Osteocyte (in vitro differentiated cells): Measurements from ENCODE around the gene CBLL2. TPM values are rescaled to one million over a fixed set of nuclear protein-coding genes. Genes with fewer than 3 reads are reported as not detected.

Source experiments
- DNase-seq: peaks from one replicate; pipeline ENCODE4 v3.0.0; 2021; ENCODE audit warnings: mixed read lengths; ENCODE audit not compliant: unreplicated experiment; ENCODE audit errors: extremely low spot score
- H3K27ac Mint-ChIP-seq: one replicate; pipeline ENCODE4 v1.8.0; 2021; ENCODE audit warnings: mild to moderate bottlenecking, mixed read lengths; ENCODE audit not compliant: unreplicated experiment
- H3K27me3 Mint-ChIP-seq: one replicate; pipeline ENCODE4 v1.8.0; 2021; ENCODE audit warnings: mixed read lengths; ENCODE audit not compliant: unreplicated experiment
- H3K36me3 Mint-ChIP-seq: one replicate; pipeline ENCODE4 v1.8.0; 2021; ENCODE audit warnings: mixed read lengths; ENCODE audit not compliant: unreplicated experiment
- H3K4me1 Mint-ChIP-seq: one replicate; pipeline ENCODE4 v1.8.0; 2021; ENCODE audit warnings: mixed read lengths; ENCODE audit not compliant: unreplicated experiment
- H3K4me3 Mint-ChIP-seq: one replicate; pipeline ENCODE4 v1.8.0; 2021; ENCODE audit warnings: mild to moderate bottlenecking, moderate library complexity, mixed read lengths; ENCODE audit not compliant: unreplicated experiment
- H3K9me3 Mint-ChIP-seq: one replicate; pipeline ENCODE4 v1.8.0; 2021; ENCODE audit warnings: mixed read lengths; ENCODE audit not compliant: unreplicated experiment
- CTCF ChIP-seq: fragments of 200-600 bp; sonication (generic); IDR thresholded peaks from 2 replicates; pipeline ENCODE4 v1.5.0; 2021; ENCODE audit warnings: antibody characterized with exemption, mild to moderate bottlenecking, moderate library complexity
- total RNA-seq: library from RNA; stranded (reverse); gene quantifications from 2 replicates; pipeline ENCODE4 v1.2.1, GENCODE V29; 2021

CBLL2 gene
- total RNA-seq, 1 donor from 2014 or later = not detected

- no peak overlapping the region for H3K4me3 Mint-ChIP-seq
- H3K4me1 Mint-ChIP-seq = peaks cover 14% of the 10 kb centered on the region
- H3K27ac Mint-ChIP-seq = no peak overlapping the region
- no peak for DNase-seq
- peaks cover 10% of the 10 kb centered on the region for H3K9me3 Mint-ChIP-seq
- no peaks in the 10 kb centered on the region for H3K27me3 Mint-ChIP-seq
- no peak for TF ChIP-seq CTCF
- H3K36me3 Mint-ChIP-seq = no peaks in the 10 kb centered on the region
These were observed 41.5 kb downstream of the CBLL2 start for GRCh38 chrX:22314211-22314610.

GRCh38 chrX:22314692-22315091 lies 42.0 kb downstream of the CBLL2 start:
- DNase-seq = no peak
- Mint-ChIP-seq H3K9me3 (peaks cover 8% of the 10 kb centered on the region), H3K4me1 (peaks cover 14% of the 10 kb centered on the region), H3K27ac (peak overlapping the region; percentile 56), H3K36me3 (no peaks in the 10 kb centered on the region), H3K27me3 (no peaks in the 10 kb centered on the region), H3K4me3 (no peak overlapping the region)
- no peak for TF ChIP-seq CTCF

- TF ChIP-seq CTCF = no peak
- Mint-ChIP-seq H3K36me3 (no peaks in the 10 kb centered on the region), H3K27me3 (no peaks in the 10 kb centered on the region), H3K4me3 (no peak overlapping the region), H3K27ac (peak overlapping the region; percentile 56), H3K9me3 (peaks cover 4% of the 10 kb centered on the region), H3K4me1 (peaks cover 14% of the 10 kb centered on the region)
- no peak for DNase-seq
These were observed 42.4 kb downstream of the CBLL2 start for GRCh38 chrX:22315151-22315550.

GRCh38 chrX:22320236-22320873 lies 47.6 kb downstream of the CBLL2 start:
- Mint-ChIP-seq H3K9me3 (peaks cover 5% of the 10 kb centered on the region), H3K4me1 (peaks cover 22% of the 10 kb centered on the region), H3K4me3 (no peak overlapping the region), H3K27me3 (no peaks in the 10 kb centered on the region), H3K36me3 (no peaks in the 10 kb centered on the region), H3K27ac (no peak overlapping the region)
- no peak for TF ChIP-seq CTCF
- no peak for DNase-seq

- peaks cover 24% of the 10 kb centered on the region for H3K4me1 Mint-ChIP-seq
- no peak for DNase-seq
These were observed 50.8 kb downstream of the CBLL2 start for GRCh38 chrX:22323541-22323940.

More at GRCh38 chrX:22323541-22323940, 50.8 kb downstream of the CBLL2 start:
- Mint-ChIP-seq H3K27me3 (no peaks in the 10 kb centered on the region), H3K27ac (peak overlapping the region; percentile 48), H3K9me3 (peaks cover 11% of the 10 kb centered on the region), H3K36me3 (no peaks in the 10 kb centered on the region), H3K4me3 (no peak overlapping the region)
- TF ChIP-seq CTCF = no peak

Other genes starting within 250 kb of the CBLL2 start
- gene PHEX, start 240.6 kb upstream of the CBLL2 start, total RNA-seq = 1.4 and 1.6 TPM in 2 replicates